ENCODE measurements around the gene ELAC1.
"Not testable (repeated sequence)": the region's sequence is repeated elsewhere in the genome, so short reads cannot be mapped to it uniquely, and the experiment has no call there.

The ELAC1 gene

DNA sequence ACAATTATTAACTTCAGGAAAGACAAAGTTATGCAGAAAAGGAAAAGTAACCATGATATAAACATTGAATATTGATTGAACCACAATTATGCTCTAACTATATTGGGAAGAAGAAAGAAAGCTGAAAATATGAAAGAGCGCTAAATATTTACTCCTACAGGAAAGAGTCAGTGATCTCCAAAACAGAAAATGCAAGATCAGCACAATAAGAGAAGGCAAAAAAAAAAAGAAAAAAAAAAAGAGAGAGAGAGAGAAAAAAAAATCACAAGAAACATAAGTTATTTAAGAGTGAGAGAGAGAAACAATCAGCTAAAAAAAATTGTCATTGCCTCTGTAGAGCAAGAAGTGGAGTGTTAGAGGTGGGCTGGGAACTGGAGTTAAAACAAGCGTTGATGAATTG, 28.9 kb upstream of the ELAC1 start:
- Histone ChIP-seq H2AFZ (ENCODE audit: low read length) (no peak overlapping the region), H4K20me1 (ENCODE audit: insufficient read depth, low read length) (no peaks in the 10 kb centered on the region), H3K36me3 (ENCODE audit: insufficient read depth, low read length) (peaks cover 61% of the 10 kb centered on the region)

DNA sequence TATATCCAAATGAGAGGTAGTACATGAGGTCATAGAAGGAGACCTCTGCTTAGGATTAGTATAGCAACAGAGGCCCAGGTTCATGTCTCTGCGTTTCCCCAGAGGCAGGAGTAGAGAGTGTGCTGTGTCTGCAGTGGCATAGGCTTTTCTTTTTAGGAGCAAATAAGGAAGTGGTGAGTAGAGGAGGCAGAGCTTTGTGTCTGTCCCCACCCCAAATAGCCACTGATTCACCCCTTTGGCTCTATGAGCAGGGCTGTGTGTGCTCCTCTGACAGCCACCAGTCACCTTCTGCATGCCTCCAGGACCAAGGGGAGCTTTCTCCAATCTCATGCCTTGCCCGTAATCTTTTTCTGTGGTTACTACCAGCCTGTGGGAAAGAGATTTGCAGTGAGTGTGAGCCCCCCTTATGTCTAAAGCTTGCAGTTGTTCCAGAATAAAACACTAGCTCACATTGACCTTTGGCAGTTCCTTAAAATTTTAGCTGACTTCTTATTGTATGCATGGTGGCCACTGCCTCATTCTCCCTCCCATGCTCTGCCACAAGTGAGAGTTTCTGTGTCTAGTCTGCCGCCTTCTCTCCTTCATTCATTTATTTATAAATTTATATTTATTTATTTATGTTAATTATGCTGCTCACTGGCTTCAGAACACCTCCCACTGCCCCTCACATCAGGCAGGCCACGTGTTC, 23.5 kb upstream of the ELAC1 start:
- no peak overlapping the region for H3K27ac ChIP-seq (ENCODE audit: low read depth, low read length, poor library complexity, severe bottlenecking)
- H4K20me1 ChIP-seq (ENCODE audit: insufficient read depth, low read length), result no peaks in the 10 kb centered on the region
- no peaks in the 10 kb centered on the region for H3F3A ChIP-seq (ENCODE audit: insufficient read depth, low read length)
- H3K4me3 ChIP-seq (ENCODE audit: low read depth, low read length, poor library complexity, severe bottlenecking), result no peak overlapping the region
- H2AFZ ChIP-seq (ENCODE audit: low read length), result no peak overlapping the region
- H3K9me3 ChIP-seq (ENCODE audit: low read length), result no peaks in the 10 kb centered on the region
- no peaks in the 10 kb centered on the region for H3K79me2 ChIP-seq (ENCODE audit: insufficient read depth, low read length)
- H3K27me3 ChIP-seq (ENCODE audit: insufficient read depth, low read length), result no peaks in the 10 kb centered on the region
- H3K36me3 ChIP-seq (ENCODE audit: insufficient read depth, low read length), result peaks cover 71% of the 10 kb centered on the region
- H3K4me1 ChIP-seq (ENCODE audit: insufficient read depth, low read length, severe bottlenecking), result no peaks in the 10 kb centered on the region
- no peak overlapping the region for H3K4me2 ChIP-seq (ENCODE audit: low read length)
- H3K9ac ChIP-seq (ENCODE audit: low read length), result no peak overlapping the region
- TF ChIP-seq EZH2 (IDR thresholded peaks at IDR 0.05; ENCODE audit: borderline replicate concordance, low read length), result no peak
- TF ChIP-seq, protein P1, sequence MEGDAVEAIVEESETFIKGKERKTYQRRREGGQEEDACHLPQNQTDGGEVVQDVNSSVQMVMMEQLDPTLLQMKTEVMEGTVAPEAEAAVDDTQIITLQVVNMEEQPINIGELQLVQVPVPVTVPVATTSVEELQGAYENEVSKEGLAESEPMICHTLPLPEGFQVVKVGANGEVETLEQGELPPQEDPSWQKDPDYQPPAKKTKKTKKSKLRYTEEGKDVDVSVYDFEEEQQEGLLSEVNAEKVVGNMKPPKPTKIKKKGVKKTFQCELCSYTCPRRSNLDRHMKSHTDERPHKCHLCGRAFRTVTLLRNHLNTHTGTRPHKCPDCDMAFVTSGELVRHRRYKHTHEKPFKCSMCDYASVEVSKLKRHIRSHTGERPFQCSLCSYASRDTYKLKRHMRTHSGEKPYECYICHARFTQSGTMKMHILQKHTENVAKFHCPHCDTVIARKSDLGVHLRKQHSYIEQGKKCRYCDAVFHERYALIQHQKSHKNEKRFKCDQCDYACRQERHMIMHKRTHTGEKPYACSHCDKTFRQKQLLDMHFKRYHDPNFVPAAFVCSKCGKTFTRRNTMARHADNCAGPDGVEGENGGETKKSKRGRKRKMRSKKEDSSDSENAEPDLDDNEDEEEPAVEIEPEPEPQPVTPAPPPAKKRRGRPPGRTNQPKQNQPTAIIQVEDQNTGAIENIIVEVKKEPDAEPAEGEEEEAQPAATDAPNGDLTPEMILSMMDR (IDR thresholded peaks at IDR 0.05; ENCODE audit: low read length), result no peak
- H3K9me2 ChIP-seq (ENCODE audit: low read depth, low read length), result no peaks in the 10 kb centered on the region

More for the DNA sequence above, 28.9 kb upstream of the ELAC1 start:
- Histone ChIP-seq H3K79me2 (ENCODE audit: insufficient read depth, low read length) (no peaks in the 10 kb centered on the region), H3K9me3 (ENCODE audit: low read length) (no peaks in the 10 kb centered on the region), H3F3A (ENCODE audit: insufficient read depth, low read length) (no peaks in the 10 kb centered on the region), H3K4me3 (ENCODE audit: low read depth, low read length, poor library complexity, severe bottlenecking) (no peak overlapping the region), H3K27ac (ENCODE audit: low read depth, low read length, poor library complexity, severe bottlenecking) (no peak overlapping the region), H3K4me1 (ENCODE audit: insufficient read depth, low read length, severe bottlenecking) (no peaks in the 10 kb centered on the region), H3K9me2 (ENCODE audit: low read depth, low read length) (no peaks in the 10 kb centered on the region), H3K9ac (ENCODE audit: low read length) (no peak overlapping the region), H3K4me2 (ENCODE audit: low read length) (no peak overlapping the region), H3K27me3 (ENCODE audit: insufficient read depth, low read length) (no peaks in the 10 kb centered on the region)
- no peak for TF ChIP-seq EZH2 (IDR thresholded peaks at IDR 0.05; ENCODE audit: borderline replicate concordance, low read length)
- TF ChIP-seq, protein P1 (IDR thresholded peaks at IDR 0.05; ENCODE audit: low read length), result no peak

DNA sequence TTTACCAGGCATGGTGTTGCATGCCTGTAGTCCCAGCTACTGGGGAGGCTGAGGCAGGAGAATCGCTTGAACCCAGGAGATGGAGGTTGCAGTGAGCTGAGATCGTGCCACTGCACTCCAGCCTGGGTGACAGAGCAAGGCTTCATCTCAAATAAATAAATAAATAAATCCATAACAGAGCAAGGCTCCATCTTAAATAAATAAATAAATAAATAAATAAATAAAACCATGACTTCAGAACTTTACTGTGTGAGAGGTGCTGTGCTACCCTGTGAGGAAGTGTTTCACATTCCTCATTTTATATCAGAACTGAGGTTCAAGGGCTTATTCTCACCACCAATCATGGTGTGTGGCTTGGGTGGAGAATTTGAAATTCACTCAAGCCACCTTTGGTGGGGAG, 21.9 kb upstream of the ELAC1 start:
- not testable (repeated sequence) for H3K4me1 ChIP-seq (ENCODE audit: insufficient read depth, low read length, severe bottlenecking); H3K27me3 ChIP-seq (ENCODE audit: insufficient read depth, low read length)

DNA sequence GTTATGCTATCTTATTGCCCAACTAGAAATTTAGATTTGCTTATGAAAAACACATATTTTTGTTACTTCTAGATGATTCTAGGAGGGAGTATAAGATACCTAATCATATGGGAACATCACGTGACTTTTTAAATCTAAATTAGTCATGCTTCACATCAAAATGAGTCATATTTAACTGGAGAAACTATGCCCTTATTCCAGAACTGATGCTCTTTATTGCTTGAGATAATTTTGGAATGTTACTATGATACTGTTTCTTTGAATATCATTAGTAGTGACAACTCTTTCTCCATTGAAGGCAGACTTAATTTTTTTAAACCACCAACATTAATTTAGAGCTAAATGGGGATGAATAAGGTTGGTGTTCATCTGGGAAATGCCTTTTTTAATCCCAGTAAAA, 19.9 kb upstream of the ELAC1 start:
- no peak for TF ChIP-seq EZH2 (IDR thresholded peaks at IDR 0.05; ENCODE audit: borderline replicate concordance, low read length)
- TF ChIP-seq, protein P1 (IDR thresholded peaks at IDR 0.05; ENCODE audit: low read length), result no peak
- Histone ChIP-seq H3K79me2 (ENCODE audit: insufficient read depth, low read length) (no peaks in the 10 kb centered on the region), H3K4me2 (ENCODE audit: low read length) (no peak overlapping the region), H3K36me3 (ENCODE audit: insufficient read depth, low read length) (peaks cover 46% of the 10 kb centered on the region), H3K9me3 (ENCODE audit: low read length) (no peaks in the 10 kb centered on the region), H3K9me2 (ENCODE audit: low read depth, low read length) (no peaks in the 10 kb centered on the region), H3K4me3 (ENCODE audit: low read depth, low read length, poor library complexity, severe bottlenecking) (no peak overlapping the region), H4K20me1 (ENCODE audit: insufficient read depth, low read length) (no peaks in the 10 kb centered on the region), H3K27me3 (ENCODE audit: insufficient read depth, low read length) (no peaks in the 10 kb centered on the region), H3K4me1 (ENCODE audit: insufficient read depth, low read length, severe bottlenecking) (no peaks in the 10 kb centered on the region), H3F3A (ENCODE audit: insufficient read depth, low read length) (no peaks in the 10 kb centered on the region; the same call in none of the 2 replicates), H3K27ac (ENCODE audit: low read depth, low read length, poor library complexity, severe bottlenecking) (no peak overlapping the region), H3K9ac (ENCODE audit: low read length) (no peak overlapping the region), H2AFZ (ENCODE audit: low read length) (no peak overlapping the region)

More for the DNA sequence above, 21.9 kb upstream of the ELAC1 start:
- H3K4me2 ChIP-seq (ENCODE audit: low read length); H2AFZ ChIP-seq (ENCODE audit: low read length); H3K27ac ChIP-seq (ENCODE audit: low read depth, low read length, poor library complexity, severe bottlenecking); H3K79me2 ChIP-seq (ENCODE audit: insufficient read depth, low read length); H3K9me3 ChIP-seq (ENCODE audit: low read length); H3F3A ChIP-seq (ENCODE audit: insufficient read depth, low read length); H4K20me1 ChIP-seq (ENCODE audit: insufficient read depth, low read length); H3K9me2 ChIP-seq (ENCODE audit: low read depth, low read length); H3K4me3 ChIP-seq (ENCODE audit: low read depth, low read length, poor library complexity, severe bottlenecking); H3K9ac ChIP-seq (ENCODE audit: low read length): not testable (repeated sequence)
- H3K36me3 ChIP-seq (ENCODE audit: insufficient read depth, low read length), result peaks cover 56% of the 10 kb centered on the region
